ENCODE measurements around the gene CXCR4.

The CXCR4 gene

GRCh38 chr2:136117909-136118818 lies at the start of gene CXCR4:
Gene CXCR4 (minus strand): TSS chr2:136118149. CDS start chr2:136118060, 89 bp downstream.
- DNase-seq, result peak; percentile 32

DNA sequence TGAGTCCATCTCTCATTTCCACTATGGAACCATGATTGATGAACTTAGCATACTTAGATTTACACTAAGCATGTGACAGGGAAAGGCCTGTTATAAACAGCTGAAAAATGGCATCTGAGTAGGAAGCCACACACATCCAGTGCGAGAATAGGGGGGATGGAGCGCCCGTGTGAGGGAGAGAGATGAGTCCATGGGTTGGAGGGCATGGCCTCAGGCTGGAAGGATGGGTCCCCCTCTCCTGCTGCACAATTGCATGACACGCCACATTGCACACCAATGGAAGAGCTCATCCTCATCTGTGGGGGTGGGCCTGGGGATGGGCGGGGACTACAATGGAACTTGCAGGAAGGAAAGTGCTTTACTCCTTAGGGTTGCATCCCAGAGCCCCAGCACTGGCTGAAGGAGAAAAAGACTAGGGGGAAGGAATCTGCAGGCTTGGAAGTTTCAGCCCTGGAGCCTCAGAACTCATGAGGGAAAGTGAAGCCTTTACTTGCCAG lies 46.4 kb upstream of the CXCR4 start:
- DNase-seq, result no peak

DNA sequence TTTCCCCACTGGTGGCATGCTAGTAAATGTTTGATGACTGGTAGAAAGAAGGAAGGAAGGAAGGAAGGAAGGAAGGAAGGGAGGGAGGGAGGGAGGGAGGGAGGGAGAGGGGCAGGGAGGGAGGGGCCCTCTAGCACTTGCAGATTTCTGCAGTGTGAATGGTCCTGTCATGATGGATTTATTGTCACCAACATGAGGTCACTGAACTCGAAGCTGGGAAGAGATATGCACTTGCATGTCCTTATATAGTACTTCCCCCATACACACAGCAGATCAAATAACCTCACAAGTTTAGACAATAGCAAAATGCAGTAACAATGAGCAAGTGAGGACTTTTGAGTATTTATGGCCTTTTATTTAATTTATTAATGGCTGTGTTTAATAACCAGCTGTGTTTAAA lies 44.5 kb upstream of the CXCR4 start:
- no peak for DNase-seq

DNA sequence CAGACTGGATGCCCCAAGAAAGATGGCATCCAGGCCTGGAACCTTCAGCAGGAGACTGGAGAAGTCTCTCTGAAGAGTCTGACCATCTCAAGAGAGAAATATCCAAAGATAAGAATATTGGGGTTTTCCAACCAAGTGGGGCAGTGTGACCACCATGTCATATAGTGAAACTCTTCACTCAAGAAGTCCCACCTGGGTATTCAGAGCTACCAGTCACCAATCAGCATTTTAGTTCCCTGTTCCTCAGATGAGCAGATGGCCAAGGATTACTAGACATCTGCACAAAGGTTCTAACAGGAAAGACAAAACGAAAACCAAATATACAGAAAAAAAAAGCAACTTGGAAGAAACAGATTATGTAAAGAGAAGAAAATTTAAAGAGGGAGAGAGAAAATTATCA lies 38.5 kb upstream of the CXCR4 start:
- no peak for DNase-seq

DNA sequence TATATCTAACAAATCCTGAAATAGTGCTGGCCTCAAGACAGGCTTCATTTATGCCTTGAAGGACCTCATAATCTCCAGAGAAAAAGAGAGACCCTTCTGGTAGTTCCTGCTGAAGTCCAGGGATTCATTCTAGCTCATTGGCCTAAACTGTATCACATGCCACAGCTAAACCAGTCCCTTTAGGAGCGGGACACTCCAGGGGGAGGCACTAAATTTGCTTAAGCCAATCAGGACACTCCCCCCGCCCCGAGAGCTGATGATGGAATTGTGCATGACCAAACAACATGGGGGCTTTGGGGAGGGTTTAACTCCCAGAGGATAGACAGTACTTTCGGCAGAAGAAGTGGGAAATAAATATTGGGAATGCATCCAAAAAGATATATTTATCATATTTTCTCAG lies 36.4 kb upstream of the CXCR4 start:
- no peak for DNase-seq

- DNase-seq, result no peak
Measured at GRCh38 chr2:136151021-136151971, 33.3 kb upstream of the CXCR4 start.

GRCh38 chr2:136149011-136149410 lies 31.1 kb upstream of the CXCR4 start:
- DNase-seq, result no peak

DNA sequence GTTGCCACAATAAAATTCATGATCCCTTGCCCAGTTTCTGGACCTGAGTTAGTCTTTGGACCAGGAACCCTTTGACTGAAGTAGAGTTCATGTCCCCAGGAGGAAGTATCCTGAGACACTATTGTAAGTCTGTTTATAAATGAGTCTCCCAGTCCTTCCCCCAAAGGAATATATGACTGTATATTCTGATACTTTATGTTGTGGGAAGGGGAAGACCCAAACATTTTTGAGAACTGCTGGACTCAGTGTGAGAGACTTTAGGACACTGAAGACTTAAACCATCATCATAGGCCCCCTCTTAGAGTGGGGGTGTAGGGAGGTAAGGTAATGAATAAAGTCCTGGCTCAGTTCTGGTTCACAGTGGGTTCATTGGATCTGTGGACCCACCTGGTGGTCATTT lies 28.6 kb upstream of the CXCR4 start:
- no peak for DNase-seq

DNA sequence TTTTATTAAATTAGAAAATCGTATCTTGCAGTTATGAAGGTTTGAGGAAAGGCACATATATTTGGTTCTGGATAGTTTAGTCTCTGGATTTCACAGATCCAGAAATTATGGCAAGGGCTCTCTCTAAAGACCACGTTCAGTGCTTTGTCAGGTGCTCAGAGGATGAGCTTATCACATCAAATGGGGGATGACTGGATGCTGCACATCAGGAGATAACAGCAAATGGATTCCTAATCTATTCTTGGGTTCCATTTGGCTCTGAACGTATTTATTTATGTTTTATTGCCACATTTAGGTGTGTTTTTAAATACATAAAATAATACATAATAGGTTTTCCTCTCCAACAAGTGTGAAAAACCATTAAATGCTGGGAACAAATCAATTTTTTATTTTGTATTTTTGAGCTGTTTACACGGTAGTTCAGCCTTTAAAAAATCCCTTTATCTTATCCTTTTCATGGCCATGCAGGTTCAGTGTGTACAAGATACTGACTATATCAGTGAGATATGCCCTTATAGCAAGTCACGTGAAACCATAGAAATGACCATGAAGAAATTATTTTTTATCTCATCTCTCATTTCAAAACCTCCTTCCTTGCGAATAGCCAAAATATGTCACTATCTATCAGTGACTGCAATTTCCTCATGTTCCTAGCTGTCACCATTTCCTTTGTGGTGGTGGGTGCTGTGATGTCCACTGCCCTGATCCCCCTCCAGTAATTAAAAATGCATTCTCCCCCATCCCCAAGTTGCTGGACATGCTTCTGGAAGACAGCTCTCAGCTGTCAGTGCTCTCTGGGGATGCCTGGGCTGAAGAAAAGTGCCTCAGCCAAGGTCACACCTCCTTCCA lies 25.9 kb upstream of the CXCR4 start:
- no peak for DNase-seq

DNA sequence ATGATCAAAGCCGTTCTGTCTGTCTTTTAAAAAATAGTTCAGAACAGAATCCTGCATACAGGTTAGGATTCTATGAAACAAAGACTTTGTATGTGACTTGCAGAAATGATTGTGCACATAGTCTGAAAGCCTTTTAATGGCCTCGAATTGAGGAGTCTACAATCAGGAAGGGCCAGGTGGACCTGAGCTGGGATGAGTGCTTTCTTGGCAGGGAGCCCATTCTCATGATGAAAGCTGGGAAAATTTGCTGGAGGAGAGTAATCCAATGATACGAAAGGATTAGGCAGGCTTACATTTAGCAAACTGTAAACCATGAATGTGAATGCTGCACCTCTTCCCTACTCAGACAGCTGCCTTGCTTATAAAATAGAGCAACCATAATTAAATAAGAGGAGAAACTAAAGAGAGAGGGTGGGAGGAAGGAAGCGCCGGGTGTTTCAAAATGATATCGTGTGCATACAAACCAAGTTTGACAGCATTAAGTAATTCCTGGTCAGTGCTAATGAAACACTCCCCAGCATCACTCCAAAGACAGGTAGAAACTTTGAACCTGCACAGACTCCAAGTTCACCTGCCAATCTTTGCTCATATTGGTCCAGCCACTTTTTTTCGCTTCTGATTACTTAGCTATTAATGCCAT lies 23.7 kb upstream of the CXCR4 start:
- no peak for DNase-seq

DNA sequence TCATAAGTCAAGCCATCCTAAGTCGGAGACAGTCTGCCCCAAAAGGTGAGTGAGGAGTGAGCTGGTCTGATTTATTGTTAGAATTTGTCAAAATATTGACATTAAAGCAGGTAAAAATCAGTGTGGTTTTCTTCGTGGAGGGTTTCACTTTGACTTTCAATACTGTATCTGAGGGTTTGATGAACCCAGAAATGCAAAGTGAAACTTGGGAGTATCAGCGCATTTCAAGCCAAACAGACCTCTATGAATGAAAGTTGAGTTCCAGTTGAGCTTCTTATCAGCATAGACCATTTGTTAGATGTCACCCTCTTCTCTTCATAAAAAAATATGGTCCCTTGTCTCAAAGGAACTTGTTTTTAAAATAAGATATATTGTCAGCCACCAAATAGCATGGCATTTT lies 21.7 kb upstream of the CXCR4 start:
- no peak for DNase-seq

DNA sequence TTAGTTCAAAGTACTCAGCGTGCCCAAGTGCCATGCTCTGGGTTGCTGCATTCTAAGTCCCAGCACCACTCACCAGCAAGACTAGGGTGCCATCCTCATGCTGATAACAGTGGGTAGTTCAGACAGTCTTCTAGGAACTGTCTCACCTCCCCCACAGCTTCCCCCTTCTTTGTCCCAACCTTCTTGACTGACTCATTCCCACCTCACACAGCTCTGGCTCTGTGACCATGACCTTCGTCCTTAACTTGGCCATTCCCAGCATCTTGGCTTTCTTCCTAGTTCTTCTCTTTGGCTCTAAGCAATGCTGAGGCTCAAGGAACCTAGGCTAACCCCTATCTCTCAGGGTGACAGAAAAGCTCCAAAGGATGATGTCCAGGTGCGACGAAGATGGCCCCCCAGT lies 20.0 kb upstream of the CXCR4 start:
- no peak for DNase-seq

DNA sequence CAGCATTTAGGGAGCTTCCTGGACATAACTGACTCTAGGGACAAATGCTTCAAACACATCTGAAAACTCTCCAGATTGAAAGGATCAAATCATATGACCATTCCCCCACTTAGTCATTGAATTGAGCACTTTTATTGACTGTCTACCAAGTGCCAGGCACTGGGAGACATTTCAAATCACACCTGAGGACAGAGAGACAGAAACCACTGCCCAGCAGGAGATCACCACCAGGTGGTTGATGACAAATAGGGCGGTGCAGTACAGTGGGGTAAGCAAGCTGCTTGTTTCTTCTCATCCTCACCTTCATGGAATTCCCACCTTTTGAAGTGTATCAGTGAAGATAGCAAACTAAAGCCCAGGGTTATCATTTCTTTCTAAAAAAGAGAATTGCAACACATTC lies 19.0 kb upstream of the CXCR4 start:
- no peak for DNase-seq

DNA sequence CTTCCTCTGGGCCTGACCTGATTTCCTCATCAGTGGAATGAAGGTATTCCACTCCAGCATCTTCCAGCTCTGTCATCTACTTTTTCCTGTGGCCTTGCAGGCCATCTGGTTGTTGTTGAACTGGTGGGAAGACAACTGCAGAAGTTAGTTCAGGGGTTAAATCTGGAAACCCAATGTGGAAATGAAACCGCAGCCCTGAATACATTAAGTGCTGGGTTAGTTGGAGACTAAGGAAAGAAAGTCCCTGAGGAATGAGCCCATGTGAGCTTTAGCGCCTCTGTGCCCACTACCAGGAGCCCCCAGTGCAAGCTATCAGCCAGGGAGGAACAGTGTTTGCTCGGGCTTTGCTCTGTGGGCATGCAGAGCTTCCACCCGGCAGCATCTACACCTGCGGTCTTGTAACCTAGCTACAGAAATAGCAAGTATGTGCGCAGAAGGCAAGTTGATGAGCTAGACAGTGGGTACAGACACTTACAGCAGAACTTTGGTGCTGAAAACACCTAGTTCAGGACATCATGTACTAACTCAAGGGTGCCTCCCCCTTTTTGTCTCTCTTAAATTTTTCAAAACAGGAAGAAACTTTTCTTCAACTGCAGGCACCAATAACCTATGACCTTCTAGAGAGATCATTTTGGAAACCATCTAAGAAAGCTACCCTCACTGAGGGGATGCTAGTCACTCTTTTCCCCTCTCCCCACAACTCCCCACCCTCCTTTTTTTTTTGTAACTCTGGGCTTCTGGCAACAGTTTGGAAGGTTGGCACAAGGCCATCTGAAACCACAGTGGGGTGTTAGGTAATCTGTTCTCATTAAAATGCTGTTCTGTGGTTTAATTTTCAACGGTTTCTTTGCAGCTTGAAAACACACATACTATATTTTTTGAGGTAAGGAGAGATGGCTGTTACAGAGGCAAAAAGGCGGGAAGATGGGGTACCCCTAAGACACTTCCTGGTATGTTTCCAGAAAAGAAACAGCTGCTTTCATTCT lies 18.3 kb upstream of the CXCR4 start:
- DNase-seq, result no peak

- no peak for DNase-seq
Measured at GRCh38 chr2:136135462-136135861, 17.5 kb upstream of the CXCR4 start.

GRCh38 chr2:136134126-136134525 lies 16.2 kb upstream of the CXCR4 start:
- no peak for DNase-seq

DNA sequence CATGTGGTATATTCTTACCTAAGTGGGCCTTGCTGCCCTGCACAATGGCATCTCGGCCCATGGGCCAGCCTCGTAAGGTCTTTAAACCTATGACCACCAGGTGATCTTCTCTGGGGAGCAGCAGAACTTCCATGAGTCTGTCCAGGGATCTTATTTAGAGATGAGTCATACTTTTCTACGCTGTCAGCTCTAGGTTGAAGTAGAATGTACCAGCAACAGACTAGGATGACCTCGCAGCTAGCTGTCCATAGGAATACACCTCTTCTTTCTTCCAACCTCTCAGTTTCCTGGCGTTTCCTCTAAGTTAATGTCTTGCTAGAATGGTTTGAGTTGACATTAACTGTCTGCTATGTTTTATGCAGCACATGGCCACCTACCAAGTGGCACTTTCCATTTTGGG lies 15.6 kb upstream of the CXCR4 start:
- DNase-seq, result no peak

DNA sequence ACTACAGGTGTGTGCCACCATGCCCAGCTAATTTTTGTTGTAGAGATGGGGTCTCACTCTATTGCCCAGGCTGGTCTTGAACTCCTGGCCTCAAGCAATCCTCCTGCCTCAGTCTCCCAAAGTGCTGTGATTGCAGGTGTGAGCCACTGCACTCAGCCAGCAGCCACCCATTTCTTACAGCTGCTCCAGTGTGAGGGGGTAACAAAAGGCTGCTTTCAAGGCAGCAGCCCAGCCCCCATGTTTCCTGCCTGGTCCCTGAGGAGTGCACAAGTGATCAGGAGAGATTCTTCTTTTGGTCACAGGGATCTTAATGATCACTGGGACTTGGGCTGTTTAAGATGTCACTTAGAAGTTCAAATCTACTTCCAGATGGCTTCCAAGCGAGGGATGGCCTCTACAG lies 15.2 kb upstream of the CXCR4 start:
- DNase-seq, result no peak

DNA sequence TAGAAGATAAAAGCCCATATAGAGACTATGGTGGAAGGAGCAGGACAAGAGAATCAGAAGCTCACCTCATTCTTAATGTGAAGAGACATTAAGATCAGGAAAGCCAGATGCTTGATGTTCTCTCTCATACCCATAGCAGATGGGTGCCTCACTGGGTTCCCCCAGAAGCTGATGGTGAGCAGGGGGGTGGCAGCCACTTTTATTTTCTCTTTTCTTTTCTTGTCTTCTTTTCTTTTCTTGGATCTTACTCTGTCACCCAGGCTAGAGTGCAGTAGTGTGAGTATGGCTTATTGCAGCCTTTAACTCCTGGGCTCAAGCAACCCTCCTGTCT lies 14.8 kb upstream of the CXCR4 start:
- no peak for DNase-seq

DNA sequence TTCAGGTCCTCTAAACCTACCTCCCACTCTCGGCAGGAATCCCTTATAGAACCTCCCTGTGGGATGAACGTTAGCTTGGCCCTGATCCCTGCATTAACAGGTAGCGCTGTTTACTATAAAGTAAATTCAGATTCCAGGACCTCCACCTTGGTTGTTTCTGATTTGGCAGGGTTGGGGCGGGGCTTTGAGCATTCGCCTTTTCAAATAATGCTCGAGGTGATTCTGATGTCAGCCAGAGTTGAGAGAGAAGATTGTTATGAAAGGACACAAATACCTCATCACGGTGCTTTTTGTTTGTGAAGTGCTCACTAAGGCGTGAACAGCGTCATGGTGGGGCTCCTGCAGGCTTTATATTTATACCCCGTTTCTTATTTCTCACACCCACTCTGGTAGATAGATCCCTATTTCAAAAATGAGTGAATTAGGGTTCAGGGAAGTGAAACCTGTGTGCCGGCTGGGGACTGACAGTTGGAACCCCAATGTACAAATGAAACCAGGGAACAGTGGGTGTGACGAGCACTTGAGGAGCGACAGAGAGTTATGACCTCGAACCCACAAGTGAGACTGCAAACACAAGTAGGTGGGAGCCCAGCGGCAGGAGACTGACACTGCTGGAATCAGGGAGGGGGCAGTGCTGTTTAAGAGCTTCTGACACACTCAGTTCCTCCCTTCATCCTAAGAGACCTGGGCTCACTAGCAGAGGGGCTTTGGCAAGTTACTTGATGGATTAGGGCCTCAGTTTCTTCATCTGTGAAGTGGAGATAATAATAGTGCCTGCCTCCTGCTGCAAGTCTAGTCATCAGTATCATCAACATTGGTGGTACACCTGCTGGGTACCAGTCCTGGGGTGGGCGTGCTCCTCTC lies 14.2 kb upstream of the CXCR4 start:
- DNase-seq, result no peak

Measured in EL (cell line).